ENCODE data around the gene CRYBA2.

DNA sequence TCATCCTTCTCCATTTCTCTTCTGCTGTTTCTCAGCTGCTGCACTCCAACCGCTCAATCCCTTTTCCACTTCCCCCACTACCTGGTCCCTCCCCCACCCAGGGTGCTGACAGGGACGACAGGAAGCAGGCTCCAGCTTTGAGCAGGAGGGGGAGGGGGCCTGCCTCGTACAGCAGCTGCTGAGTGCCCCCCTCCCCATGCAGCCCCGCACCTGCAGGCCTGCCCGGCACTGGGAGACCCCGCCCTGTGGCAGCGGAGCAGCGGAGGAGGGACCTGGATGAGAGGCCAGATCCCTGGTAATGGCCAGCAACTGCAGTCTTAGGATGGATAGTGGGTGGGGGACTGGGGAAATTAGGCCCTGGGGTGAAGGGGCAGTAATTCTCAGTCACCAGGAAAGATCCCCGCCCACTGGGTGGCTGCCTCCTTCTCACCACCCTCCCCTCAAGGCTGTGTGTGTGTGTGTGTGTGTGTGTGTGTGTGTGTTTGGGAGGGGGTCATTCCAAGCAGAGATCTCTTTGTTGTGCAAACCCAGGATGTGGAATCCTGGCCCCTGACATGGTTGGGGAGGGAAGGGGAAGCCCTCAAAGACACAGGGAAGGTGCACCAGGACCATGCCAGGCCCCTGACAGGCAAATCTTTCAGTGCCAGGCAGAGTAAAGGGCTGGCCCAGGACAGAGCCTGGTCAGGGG, 6.8 kb upstream of the CRYBA2 start:
- TF ChIP-seq, protein P1, sequence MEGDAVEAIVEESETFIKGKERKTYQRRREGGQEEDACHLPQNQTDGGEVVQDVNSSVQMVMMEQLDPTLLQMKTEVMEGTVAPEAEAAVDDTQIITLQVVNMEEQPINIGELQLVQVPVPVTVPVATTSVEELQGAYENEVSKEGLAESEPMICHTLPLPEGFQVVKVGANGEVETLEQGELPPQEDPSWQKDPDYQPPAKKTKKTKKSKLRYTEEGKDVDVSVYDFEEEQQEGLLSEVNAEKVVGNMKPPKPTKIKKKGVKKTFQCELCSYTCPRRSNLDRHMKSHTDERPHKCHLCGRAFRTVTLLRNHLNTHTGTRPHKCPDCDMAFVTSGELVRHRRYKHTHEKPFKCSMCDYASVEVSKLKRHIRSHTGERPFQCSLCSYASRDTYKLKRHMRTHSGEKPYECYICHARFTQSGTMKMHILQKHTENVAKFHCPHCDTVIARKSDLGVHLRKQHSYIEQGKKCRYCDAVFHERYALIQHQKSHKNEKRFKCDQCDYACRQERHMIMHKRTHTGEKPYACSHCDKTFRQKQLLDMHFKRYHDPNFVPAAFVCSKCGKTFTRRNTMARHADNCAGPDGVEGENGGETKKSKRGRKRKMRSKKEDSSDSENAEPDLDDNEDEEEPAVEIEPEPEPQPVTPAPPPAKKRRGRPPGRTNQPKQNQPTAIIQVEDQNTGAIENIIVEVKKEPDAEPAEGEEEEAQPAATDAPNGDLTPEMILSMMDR (IDR thresholded peaks at IDR 0.05): no peak
- TF ChIP-seq POLR2AphosphoS5 (IDR thresholded peaks at IDR 0.05) (no peak), POLR2A (IDR thresholded peaks at IDR 0.05) (no peak)
